Measurements from ENCODE around the gene RSF1. TPM values are rescaled to one million over a fixed set of nuclear protein-coding genes. Genes with fewer than 3 reads are reported as not detected.

RSF1 gene
- total and polyA plus RNA-seq, 2 experiments from 2014 or later = 51.2 to 188 TPM

DNA sequence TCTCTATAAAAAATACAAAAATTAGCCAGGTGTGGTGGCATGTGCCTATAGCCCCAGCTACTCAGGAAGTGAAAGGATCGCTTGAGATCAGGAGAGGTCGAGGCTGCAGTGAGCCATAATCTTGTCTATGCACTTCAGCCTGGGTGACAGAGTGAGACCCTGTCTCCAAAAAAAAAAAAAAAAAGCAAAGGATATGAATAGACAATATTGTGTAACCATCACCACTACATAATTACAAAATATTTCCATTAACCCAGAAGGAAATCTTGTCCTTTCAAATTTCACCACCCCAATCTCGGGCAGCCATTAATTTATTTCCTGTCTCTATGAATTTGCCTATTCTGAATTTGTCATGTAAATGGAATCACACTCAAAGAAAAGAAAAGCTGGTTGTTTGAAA is 21.2 kb downstream of the RSF1 start (continued):
- TF ChIP-seq, protein P1, sequence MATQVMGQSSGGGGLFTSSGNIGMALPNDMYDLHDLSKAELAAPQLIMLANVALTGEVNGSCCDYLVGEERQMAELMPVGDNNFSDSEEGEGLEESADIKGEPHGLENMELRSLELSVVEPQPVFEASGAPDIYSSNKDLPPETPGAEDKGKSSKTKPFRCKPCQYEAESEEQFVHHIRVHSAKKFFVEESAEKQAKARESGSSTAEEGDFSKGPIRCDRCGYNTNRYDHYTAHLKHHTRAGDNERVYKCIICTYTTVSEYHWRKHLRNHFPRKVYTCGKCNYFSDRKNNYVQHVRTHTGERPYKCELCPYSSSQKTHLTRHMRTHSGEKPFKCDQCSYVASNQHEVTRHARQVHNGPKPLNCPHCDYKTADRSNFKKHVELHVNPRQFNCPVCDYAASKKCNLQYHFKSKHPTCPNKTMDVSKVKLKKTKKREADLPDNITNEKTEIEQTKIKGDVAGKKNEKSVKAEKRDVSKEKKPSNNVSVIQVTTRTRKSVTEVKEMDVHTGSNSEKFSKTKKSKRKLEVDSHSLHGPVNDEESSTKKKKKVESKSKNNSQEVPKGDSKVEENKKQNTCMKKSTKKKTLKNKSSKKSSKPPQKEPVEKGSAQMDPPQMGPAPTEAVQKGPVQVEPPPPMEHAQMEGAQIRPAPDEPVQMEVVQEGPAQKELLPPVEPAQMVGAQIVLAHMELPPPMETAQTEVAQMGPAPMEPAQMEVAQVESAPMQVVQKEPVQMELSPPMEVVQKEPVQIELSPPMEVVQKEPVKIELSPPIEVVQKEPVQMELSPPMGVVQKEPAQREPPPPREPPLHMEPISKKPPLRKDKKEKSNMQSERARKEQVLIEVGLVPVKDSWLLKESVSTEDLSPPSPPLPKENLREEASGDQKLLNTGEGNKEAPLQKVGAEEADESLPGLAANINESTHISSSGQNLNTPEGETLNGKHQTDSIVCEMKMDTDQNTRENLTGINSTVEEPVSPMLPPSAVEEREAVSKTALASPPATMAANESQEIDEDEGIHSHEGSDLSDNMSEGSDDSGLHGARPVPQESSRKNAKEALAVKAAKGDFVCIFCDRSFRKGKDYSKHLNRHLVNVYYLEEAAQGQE (IDR thresholded peaks at IDR 0.05; ENCODE audit: unreplicated experiment) = no peak
- no peak for TF ChIP-seq EZH2phosphoT487 (IDR thresholded peaks at IDR 0.05; ENCODE audit: unreplicated experiment)
- TF ChIP-seq, protein P2, sequence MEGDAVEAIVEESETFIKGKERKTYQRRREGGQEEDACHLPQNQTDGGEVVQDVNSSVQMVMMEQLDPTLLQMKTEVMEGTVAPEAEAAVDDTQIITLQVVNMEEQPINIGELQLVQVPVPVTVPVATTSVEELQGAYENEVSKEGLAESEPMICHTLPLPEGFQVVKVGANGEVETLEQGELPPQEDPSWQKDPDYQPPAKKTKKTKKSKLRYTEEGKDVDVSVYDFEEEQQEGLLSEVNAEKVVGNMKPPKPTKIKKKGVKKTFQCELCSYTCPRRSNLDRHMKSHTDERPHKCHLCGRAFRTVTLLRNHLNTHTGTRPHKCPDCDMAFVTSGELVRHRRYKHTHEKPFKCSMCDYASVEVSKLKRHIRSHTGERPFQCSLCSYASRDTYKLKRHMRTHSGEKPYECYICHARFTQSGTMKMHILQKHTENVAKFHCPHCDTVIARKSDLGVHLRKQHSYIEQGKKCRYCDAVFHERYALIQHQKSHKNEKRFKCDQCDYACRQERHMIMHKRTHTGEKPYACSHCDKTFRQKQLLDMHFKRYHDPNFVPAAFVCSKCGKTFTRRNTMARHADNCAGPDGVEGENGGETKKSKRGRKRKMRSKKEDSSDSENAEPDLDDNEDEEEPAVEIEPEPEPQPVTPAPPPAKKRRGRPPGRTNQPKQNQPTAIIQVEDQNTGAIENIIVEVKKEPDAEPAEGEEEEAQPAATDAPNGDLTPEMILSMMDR (conservative IDR thresholded peaks at IDR 0.05; ENCODE audit: low read depth in 2 of 2) = no peak
- TF ChIP-seq, protein P3, sequence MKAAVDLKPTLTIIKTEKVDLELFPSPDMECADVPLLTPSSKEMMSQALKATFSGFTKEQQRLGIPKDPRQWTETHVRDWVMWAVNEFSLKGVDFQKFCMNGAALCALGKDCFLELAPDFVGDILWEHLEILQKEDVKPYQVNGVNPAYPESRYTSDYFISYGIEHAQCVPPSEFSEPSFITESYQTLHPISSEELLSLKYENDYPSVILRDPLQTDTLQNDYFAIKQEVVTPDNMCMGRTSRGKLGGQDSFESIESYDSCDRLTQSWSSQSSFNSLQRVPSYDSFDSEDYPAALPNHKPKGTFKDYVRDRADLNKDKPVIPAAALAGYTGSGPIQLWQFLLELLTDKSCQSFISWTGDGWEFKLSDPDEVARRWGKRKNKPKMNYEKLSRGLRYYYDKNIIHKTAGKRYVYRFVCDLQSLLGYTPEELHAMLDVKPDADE (IDR thresholded peaks at IDR 0.05) = no peak
- TF ChIP-seq EZH2 (IDR thresholded peaks at IDR 0.05; ENCODE audit: low read depth, unreplicated experiment) = no peak

DNA sequence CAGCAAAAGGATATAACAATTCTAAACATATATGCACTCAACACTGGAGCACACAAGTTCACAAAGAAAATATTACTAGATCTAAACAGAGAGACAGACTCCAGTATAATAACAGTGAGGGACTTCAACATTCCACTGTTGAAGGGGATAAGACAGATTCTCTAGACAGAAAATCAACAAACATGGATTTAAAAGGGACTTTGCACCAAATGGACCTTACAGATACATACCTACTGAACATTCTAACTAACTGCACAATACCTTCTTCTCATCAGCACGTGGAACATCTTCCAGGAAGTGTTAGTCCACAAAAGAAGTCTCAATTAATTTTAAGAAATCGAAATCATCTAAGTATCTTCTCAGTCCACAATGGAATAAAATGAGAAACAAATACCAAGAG is 26.6 kb downstream of the RSF1 start:
- no peak overlapping the region for H3K4me3 ChIP-seq
- no peaks in the 10 kb centered on the region; the same call in 1 of the 2 replicates for H3K9me2 ChIP-seq (ENCODE audit: insufficient read depth)
- Mint-ChIP-seq H3K27me3 (ENCODE audit: insufficient read depth, low read depth, poor library complexity) (peaks cover 9% of the 10 kb centered on the region), H3K27ac (no peak overlapping the region), H3K4me3 (no peak overlapping the region), H3K36me3 (ENCODE audit: low read depth) (peaks cover 75% of the 10 kb centered on the region), H3K4me1 (peaks cover 11% of the 10 kb centered on the region; the same call in 2 of the 3 replicates), H3K9me3 (peaks cover 38% of the 10 kb centered on the region)
- DNase-seq (ENCODE audit: low spot score) = no peak
- no peak overlapping the region for H3K27ac ChIP-seq (ENCODE audit: low read depth)
- no peak overlapping the region for H3K4me2 ChIP-seq
- TF ChIP-seq, protein P3 (IDR thresholded peaks at IDR 0.05) = no peak
- no peak for TF ChIP-seq CREB1 (CRISPR knock-in tag; IDR thresholded peaks at IDR 0.05; ENCODE audit: low read depth)
- TF ChIP-seq, protein P4, sequence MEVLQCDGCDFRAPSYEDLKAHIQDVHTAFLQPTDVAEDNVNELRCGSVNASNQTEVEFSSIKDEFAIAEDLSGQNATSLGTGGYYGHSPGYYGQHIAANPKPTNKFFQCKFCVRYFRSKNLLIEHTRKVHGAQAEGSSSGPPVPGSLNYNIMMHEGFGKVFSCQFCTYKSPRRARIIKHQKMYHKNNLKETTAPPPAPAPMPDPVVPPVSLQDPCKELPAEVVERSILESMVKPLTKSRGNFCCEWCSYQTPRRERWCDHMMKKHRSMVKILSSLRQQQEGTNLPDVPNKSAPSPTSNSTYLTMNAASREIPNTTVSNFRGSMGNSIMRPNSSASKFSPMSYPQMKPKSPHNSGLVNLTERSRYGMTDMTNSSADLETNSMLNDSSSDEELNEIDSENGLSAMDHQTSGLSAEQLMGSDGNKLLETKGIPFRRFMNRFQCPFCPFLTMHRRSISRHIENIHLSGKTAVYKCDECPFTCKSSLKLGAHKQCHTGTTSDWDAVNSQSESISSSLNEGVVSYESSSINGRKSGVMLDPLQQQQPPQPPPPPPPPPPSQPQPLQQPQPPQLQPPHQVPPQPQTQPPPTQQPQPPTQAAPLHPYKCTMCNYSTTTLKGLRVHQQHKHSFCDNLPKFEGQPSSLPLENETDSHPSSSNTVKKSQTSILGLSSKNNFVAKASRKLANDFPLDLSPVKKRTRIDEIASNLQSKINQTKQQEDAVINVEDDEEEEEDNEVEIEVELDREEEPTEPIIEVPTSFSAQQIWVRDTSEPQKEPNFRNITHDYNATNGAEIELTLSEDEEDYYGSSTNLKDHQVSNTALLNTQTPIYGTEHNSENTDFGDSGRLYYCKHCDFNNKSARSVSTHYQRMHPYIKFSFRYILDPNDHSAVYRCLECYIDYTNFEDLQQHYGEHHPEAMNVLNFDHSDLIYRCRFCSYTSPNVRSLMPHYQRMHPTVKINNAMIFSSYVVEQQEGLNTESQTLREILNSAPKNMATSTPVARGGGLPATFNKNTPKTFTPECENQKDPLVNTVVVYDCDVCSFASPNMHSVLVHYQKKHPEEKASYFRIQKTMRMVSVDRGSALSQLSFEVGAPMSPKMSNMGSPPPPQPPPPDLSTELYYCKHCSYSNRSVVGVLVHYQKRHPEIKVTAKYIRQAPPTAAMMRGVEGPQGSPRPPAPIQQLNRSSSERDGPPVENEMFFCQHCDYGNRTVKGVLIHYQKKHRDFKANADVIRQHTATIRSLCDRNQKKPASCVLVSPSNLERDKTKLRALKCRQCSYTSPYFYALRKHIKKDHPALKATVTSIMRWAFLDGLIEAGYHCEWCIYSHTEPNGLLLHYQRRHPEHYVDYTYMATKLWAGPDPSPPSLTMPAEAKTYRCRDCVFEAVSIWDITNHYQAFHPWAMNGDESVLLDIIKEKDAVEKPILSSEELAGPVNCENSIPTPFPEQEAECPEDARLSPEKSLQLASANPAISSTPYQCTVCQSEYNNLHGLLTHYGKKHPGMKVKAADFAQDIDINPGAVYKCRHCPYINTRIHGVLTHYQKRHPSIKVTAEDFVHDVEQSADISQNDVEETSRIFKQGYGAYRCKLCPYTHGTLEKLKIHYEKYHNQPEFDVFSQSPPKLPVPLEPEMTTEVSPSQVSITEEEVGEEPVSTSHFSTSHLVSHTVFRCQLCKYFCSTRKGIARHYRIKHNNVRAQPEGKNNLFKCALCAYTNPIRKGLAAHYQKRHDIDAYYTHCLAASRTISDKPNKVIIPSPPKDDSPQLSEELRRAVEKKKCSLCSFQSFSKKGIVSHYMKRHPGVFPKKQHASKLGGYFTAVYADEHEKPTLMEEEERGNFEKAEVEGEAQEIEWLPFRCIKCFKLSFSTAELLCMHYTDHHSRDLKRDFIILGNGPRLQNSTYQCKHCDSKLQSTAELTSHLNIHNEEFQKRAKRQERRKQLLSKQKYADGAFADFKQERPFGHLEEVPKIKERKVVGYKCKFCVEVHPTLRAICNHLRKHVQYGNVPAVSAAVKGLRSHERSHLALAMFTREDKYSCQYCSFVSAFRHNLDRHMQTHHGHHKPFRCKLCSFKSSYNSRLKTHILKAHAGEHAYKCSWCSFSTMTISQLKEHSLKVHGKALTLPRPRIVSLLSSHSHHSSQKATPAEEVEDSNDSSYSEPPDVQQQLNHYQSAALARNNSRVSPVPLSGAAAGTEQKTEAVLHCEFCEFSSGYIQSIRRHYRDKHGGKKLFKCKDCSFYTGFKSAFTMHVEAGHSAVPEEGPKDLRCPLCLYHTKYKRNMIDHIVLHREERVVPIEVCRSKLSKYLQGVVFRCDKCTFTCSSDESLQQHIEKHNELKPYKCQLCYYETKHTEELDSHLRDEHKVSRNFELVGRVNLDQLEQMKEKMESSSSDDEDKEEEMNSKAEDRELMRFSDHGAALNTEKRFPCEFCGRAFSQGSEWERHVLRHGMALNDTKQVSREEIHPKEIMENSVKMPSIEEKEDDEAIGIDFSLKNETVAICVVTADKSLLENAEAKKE (CRISPR knock-in tag; IDR thresholded peaks at IDR 0.05) = no peak
- no peak for TF ChIP-seq POLR2AphosphoS5 (IDR thresholded peaks at IDR 0.05; ENCODE audit: low read depth)
- TF ChIP-seq EZH2 (IDR thresholded peaks at IDR 0.05; ENCODE audit: low read depth, unreplicated experiment) = no peak
- no peak for TF ChIP-seq JUNB (IDR thresholded peaks at IDR 0.05; ENCODE audit: unreplicated experiment)
- TF ChIP-seq NANOG (IDR thresholded peaks at IDR 0.05; ENCODE audit: borderline replicate concordance) = no peak
- no peak for TF ChIP-seq ZNF114 (CRISPR knock-in tag; IDR thresholded peaks at IDR 0.05)
- TF ChIP-seq EZH2phosphoT487 (IDR thresholded peaks at IDR 0.05; ENCODE audit: unreplicated experiment) = no peak
- 0 out of 2 replicates have a peak, but pooled peaks cover 3% of the 10 kb centered on the region for H3K4me1 ChIP-seq (ENCODE audit: insufficient read depth)
- H3F3A ChIP-seq (replicated peaks; ENCODE audit: low read depth) = no peaks in the 10 kb centered on the region; the same call in 1 of the 2 replicates
- no peak overlapping the region for H2AFZ ChIP-seq
- ATAC-seq = no peak
- 0 out of 2 replicates have a peak, but pooled peaks cover 11% of the 10 kb centered on the region for H3K36me3 ChIP-seq (ENCODE audit: insufficient read depth)
- no peaks in the 10 kb centered on the region for H3K27me3 ChIP-seq (ENCODE audit: insufficient read depth)
- H4K20me1 ChIP-seq (replicated peaks; ENCODE audit: insufficient read depth) = peaks cover 46% of the 10 kb centered on the region
- peaks cover 100% of the 10 kb centered on the region for H3K79me2 ChIP-seq (replicated peaks; ENCODE audit: insufficient read depth)

Measured in GM23338 (cell line).